ENCODE measurements around the gene UBE2H. TPM values are rescaled to one million over a fixed set of nuclear protein-coding genes. Genes with fewer than 3 reads are reported as not detected.

Gene UBE2H
- total RNA-seq, 1 experiment from 2014 or later = 128 TPM

DNA sequence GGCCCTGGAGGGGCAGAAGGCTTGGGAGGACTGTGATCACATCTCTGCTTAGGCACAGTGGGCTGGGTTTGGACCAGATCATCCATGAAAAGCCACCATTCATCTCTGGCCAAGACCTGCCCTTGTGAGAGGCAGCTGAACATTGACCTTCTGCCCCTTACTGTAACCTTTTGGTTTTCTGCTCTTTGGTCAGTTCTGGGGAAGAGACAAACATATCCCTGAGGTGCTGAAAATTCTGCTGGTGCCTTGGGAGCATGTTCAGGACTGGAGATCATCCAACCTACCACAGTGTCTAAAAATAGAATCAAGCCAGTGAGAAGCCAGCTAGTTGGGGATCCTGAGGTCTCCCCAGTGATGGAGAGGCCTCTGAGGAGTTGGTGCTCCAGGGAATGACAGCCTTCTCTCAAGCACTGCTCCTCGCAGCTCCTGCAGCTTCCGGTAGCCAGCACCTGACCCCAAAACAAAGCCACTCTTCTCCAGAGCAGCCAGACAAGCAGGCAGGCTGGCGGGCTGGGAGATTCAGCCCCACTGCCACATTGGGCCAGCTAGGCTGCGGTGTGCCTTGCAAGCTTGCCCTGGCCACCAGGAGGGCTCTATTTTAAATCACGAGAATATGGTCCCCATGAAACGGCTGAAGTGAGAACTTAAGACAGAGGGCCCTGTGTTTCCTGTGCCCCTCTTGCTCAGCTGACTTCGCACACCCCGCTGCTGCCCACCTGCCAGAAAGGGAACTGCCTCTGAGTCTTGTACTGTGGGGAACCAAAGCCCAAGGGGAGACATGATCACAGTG is 37.8 kb upstream of the UBE2H start:
- POLR2A ChIA-PET = interaction anchor here (0.6 kb wide), 4 partner anchors 46 to 1089 kb away, joined by 3 to 5 read pairs (median 3); no protein-coding TSS in a partner anchor
- H3K4me3 Mint-ChIP-seq (ENCODE audit: unreplicated experiment) = no peak overlapping the region
- DNase-seq (ENCODE audit: unreplicated experiment) = no peak
- no peaks in the 10 kb centered on the region for H3K4me1 Mint-ChIP-seq (ENCODE audit: insufficient read depth, unreplicated experiment)
- intact Hi-C loops (cut with micrococcal nuclease) = no loop called here
- H3K36me3 Mint-ChIP-seq (ENCODE audit: insufficient read depth, unreplicated experiment) = no peaks in the 10 kb centered on the region
- TF ChIP-seq, protein P1, sequence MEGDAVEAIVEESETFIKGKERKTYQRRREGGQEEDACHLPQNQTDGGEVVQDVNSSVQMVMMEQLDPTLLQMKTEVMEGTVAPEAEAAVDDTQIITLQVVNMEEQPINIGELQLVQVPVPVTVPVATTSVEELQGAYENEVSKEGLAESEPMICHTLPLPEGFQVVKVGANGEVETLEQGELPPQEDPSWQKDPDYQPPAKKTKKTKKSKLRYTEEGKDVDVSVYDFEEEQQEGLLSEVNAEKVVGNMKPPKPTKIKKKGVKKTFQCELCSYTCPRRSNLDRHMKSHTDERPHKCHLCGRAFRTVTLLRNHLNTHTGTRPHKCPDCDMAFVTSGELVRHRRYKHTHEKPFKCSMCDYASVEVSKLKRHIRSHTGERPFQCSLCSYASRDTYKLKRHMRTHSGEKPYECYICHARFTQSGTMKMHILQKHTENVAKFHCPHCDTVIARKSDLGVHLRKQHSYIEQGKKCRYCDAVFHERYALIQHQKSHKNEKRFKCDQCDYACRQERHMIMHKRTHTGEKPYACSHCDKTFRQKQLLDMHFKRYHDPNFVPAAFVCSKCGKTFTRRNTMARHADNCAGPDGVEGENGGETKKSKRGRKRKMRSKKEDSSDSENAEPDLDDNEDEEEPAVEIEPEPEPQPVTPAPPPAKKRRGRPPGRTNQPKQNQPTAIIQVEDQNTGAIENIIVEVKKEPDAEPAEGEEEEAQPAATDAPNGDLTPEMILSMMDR (IDR thresholded peaks at IDR 0.05; ENCODE audit: unreplicated experiment) = no peak
- BruUV-seq (replicated peaks) = no TSS peak
- no peak overlapping the region for H3K27ac Mint-ChIP-seq (ENCODE audit: low read depth, unreplicated experiment)
- CTCF ChIA-PET = no interaction called here
- H3K27me3 Mint-ChIP-seq (ENCODE audit: insufficient read depth, unreplicated experiment) = no peaks in the 10 kb centered on the region
- no peaks in the 10 kb centered on the region for H3K9me3 Mint-ChIP-seq (ENCODE audit: unreplicated experiment)

DNA sequence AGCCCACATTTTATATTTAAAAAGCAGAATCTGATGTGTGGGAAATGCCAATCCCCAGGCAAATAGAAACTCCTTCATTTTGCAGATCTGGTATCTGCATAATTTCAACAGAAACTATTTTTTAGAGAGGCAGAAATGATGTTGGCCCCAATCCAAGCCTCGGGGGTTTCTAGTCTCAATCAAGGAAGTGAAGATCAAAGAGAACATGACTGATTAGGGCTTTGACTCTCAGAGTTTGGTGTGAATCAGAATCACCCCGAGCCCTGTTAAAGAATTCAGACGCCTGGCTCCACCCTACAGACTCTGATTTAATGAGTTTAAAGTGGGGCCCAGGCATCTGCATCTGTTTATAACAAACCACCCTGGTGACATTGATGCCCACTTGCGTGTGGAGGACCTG is 36.7 kb upstream of the UBE2H start:
- H3K4me1 Mint-ChIP-seq (ENCODE audit: insufficient read depth, unreplicated experiment) = no peaks in the 10 kb centered on the region
- POLR2A ChIA-PET = interaction anchor here (0.6 kb wide), 1 partner anchor 37 kb away, joined by 3 read pairs; no protein-coding TSS in a partner anchor
- DNase-seq (ENCODE audit: unreplicated experiment) = peak; percentile 15
- no peaks in the 10 kb centered on the region for H3K27me3 Mint-ChIP-seq (ENCODE audit: insufficient read depth, unreplicated experiment)
- no TSS peak for BruUV-seq (replicated peaks)
- no peak overlapping the region for H3K27ac Mint-ChIP-seq (ENCODE audit: low read depth, unreplicated experiment)
- intact Hi-C loops (cut with micrococcal nuclease) = no loop called here
- no peaks in the 10 kb centered on the region for H3K36me3 Mint-ChIP-seq (ENCODE audit: insufficient read depth, unreplicated experiment)
- TF ChIP-seq, protein P1 (IDR thresholded peaks at IDR 0.05; ENCODE audit: unreplicated experiment) = no peak
- no peaks in the 10 kb centered on the region for H3K9me3 Mint-ChIP-seq (ENCODE audit: unreplicated experiment)
- no peak overlapping the region for H3K4me3 Mint-ChIP-seq (ENCODE audit: unreplicated experiment)
- CTCF ChIA-PET = no interaction called here

DNA sequence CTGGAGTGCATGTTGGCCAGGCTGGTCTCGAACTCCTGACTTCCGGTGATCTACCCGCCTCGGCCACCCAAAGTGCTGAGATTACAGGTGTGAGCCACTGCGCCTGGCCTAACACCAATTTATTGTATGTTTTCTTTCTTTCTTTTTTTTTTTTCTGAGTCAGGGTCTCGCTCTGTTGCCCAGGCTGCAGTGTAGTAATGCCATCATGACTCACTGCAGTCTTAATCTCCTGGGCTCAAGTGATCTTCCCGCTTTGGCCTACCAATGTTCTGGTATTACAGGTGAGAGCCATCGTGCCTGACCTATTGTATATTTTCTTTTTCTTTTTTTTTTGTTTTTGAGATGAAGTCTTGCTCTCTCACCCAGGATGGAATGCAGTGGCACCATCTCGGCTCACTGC is 33.8 kb upstream of the UBE2H start:
- Mint-ChIP-seq H3K27me3 (ENCODE audit: insufficient read depth, unreplicated experiment) (no peaks in the 10 kb centered on the region), H3K27ac (ENCODE audit: low read depth, unreplicated experiment) (no peak overlapping the region), H3K9me3 (ENCODE audit: unreplicated experiment) (no peaks in the 10 kb centered on the region), H3K4me1 (ENCODE audit: insufficient read depth, unreplicated experiment) (peaks cover 5% of the 10 kb centered on the region), H3K4me3 (ENCODE audit: unreplicated experiment) (no peak overlapping the region), H3K36me3 (ENCODE audit: insufficient read depth, unreplicated experiment) (no peaks in the 10 kb centered on the region)
- BruUV-seq (replicated peaks) = no TSS peak
- DNase-seq (ENCODE audit: unreplicated experiment) = no peak
- intact Hi-C loops (cut with micrococcal nuclease) = no loop called here
- TF ChIP-seq, protein P1 (IDR thresholded peaks at IDR 0.05; ENCODE audit: unreplicated experiment) = no peak
- POLR2A ChIA-PET = interaction anchor here (1.2 kb wide), 2 partner anchors 16 to 35 kb away, joined by 3 to 4 read pairs; no protein-coding TSS in a partner anchor
- CTCF ChIA-PET = no interaction called here

- CTCF ChIA-PET = interaction anchor here (0.5 to 1.2 kb wide), 2 partner anchors 10 to 25 kb away, joined by 3 to 6 read pairs; no protein-coding TSS in a partner anchor
- Mint-ChIP-seq H3K27ac (ENCODE audit: low read depth, unreplicated experiment) (no peak overlapping the region), H3K9me3 (ENCODE audit: unreplicated experiment) (no peaks in the 10 kb centered on the region), H3K4me3 (ENCODE audit: unreplicated experiment) (no peak overlapping the region), H3K27me3 (ENCODE audit: insufficient read depth, unreplicated experiment) (no peaks in the 10 kb centered on the region), H3K36me3 (ENCODE audit: insufficient read depth, unreplicated experiment) (no peaks in the 10 kb centered on the region), H3K4me1 (ENCODE audit: insufficient read depth, unreplicated experiment) (peaks cover 5% of the 10 kb centered on the region)
- intact Hi-C loops (cut with micrococcal nuclease) = no loop called here
- POLR2A ChIA-PET = interaction anchor here (1.0 to 3.0 kb wide), 2 partner anchors 11 to 15 kb away, joined by 3 to 10 read pairs; no protein-coding TSS in a partner anchor
- DNase-seq (ENCODE audit: unreplicated experiment) = no peak
- no TSS peak for BruUV-seq (replicated peaks)
- TF ChIP-seq, protein P1 (IDR thresholded peaks at IDR 0.05; ENCODE audit: unreplicated experiment) = no peak
These were observed 27.9 kb upstream of the UBE2H start for GRCh38 chr7:129980667-129981066.
